Stimulated activated CD8-positive, alpha-beta memory T cell treated with anti-CD3 and anti-CD28 coated beads, Interleukin-12 subunit alpha, Interleukin-12 subunit beta, amount 100 ng/mL, for 1 hour (primary cell): ENCODE measurements around the gene INPP5K.
"Not testable (repeated sequence)": the region's sequence is repeated elsewhere in the genome, so short reads cannot be mapped to it uniquely, and the experiment has no call there.

Experiments
- DNase-seq: peaks from one replicate; pipeline ENCODE4 v3.0.0-alpha.2; 2020; ENCODE audit warnings: low read depth

Gene INPP5K

GRCh38 chr17:1516388-1517161 is at the start of gene INPP5K:
Gene INPP5K, minus strand, starts transcription at chr17:1516612. Its CDS starts 113 bp downstream, at chr17:1516499.
- peak; percentile 96 for DNase-seq

- no peak for DNase-seq
These were observed 49.5 kb upstream of the INPP5K start for GRCh38 chr17:1565877-1566276.

DNA sequence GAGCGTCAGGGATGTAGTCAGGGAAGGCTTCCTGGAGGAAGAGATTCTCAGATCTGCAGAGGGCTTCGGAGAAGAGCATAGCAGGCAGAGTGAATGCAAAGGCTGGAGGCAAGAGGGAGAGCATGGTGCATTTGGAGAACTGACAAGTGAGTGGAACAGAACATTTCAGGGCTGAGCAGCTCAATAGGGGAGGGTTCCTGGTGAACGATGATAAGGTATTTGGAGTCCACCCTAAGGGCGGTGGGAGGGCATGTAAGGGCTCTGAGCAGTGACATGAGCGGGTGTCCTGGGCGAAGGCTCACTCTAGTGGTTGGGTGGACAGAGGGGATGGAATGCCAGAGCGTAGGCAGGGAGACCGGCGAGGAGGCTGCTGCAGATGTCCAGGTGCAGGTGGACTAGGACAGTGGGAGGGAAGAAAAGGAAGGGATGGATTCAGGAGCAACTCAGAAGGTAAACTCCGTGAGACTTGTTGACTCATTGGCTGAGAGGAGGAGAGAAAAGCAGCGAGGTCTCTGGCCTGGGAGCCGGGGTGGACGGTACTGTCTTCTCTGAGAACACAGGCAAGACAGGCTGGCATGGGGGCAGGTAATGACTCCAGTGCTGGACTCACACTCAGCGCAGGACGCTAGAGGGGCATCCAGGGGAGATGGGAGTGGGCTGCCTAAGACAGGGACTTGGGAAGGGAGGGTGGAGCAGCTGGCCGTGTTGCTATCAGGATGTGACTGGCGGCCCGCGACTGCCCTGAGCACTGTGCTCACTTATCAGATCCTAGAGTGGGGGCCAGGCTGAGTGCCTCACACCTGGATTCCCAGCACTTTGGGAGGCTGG is 47.6 kb upstream of the INPP5K start:
- no peak for DNase-seq

DNA sequence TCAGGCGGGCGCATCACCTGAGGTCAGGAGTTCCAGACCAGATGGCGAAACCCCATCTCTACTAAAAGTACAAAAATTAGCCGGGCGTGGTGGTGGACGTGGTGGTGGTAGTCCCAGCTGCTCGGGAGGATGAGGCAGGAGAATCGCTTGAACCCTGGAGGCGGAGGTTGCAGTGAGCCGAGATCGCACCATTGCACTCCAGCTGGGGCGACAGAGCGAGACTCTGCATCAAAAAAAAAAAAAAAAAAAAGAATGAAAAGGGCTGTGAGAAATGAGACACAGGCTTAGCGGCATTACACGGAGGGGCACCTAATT is 47.0 kb upstream of the INPP5K start:
- DNase-seq, result not testable (repeated sequence)

GRCh38 chr17:1562176-1562643 is 45.8 kb upstream of the INPP5K start:
- no peak for DNase-seq

DNA sequence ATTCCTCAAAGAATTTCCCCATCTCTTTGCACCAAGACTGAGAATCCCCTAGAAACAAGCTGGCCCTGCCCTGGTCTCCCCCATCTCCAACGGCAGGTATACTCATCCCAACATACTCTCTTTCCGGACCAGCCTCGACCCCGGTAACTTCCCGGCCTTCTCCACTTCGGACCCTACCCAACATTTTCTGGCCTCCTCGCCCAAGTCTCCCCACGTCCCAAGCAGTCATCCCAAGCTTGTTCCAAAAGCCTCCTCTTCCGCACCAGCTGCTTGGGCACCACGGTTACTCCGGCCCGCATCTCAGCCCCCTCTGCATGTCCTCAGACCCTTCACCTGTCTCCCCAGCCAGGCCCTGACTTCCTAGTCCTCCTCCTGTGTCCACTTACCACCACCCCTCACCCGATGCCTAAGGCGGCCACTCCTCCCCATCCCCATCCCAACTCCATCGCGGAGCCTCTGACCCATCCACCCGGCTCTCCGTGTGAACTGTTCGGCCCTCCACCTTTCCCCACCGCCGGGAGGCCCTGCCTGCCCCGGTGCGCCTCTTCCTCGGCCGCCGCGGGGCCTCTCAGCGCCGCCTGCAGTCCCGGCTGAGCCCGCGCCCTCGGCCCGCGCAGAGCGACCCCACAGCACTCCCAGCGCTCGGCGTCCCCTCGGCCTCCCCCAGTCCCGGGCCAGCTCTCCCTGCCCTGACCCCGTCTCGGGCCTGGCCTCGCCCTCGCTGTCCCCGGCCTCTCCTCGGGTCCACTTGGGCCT is 45.2 kb upstream of the INPP5K start:
- DNase-seq, result no peak

DNA sequence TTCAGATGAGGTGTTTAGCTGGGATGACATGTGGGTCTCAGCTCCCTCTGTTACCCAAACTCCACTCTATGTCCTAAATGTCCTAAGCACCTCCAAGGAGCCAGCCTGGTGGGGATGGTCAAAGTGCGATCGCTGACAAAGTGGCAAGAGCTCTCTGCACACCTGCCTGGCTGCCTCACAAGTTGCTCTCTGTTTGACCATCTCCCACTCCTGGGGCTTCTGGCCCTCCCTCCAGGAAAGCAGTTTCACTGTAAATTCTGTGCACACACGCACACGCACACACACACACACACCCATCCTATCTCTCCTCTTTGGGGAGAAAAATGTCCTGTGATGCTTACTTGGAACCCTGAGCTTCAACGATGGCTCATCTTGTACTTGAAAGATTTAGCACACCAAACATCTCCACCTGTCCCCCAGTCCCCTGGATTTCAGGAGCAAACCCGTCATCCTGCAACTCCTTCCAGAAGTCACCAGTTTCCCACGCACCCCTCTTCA is 44.5 kb upstream of the INPP5K start:
- DNase-seq, result no peak

DNA sequence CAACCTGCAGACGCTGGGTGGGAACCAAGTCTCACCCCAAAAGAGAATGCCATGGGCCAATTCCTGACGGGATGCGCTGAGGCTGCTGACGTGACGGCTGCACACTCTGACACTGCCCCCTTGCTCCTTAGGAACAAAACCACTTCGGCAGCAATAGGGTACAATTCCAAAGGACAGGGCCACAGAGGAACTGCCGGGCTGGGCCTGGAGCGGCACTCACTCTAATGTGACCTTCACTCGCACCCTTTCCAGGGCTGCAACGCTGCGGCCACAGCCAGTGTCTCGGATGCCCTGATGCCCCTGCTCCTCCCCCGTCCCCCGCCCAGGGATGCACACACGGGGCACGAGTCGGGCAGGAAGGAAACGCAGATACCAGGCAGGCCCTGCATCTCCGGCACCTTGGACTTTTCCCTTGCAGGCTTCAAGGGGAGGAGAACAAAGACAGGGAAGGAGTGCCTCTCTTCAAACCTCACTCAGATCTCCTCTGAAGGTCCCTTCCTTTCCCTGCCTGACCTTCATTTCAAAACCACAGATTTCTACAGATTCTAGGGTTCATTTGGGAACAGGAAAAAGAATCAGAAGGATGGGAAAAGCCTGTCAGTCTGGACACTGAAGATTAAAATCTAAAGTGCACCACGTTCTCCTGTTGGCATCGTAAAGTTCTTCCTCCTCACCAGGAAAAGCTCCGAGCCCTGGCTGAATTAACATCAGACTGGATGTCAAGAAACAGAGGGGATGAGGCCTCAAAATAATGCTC is 43.9 kb upstream of the INPP5K start:
- DNase-seq, result no peak

GRCh38 chr17:1559047-1560043 is 42.9 kb upstream of the INPP5K start:
- no peak for DNase-seq

- DNase-seq, result no peak
These were observed 42.0 kb upstream of the INPP5K start for GRCh38 chr17:1558401-1558800.

- DNase-seq, result no peak
These were observed 41.1 kb upstream of the INPP5K start for GRCh38 chr17:1557355-1558095.

GRCh38 chr17:1555651-1556471 is 39.4 kb upstream of the INPP5K start:
- DNase-seq, result no peak

GRCh38 chr17:1554751-1555540 is 38.5 kb upstream of the INPP5K start:
- DNase-seq, result no peak

GRCh38 chr17:1553354-1554266 is 37.2 kb upstream of the INPP5K start:
- no peak for DNase-seq

DNA sequence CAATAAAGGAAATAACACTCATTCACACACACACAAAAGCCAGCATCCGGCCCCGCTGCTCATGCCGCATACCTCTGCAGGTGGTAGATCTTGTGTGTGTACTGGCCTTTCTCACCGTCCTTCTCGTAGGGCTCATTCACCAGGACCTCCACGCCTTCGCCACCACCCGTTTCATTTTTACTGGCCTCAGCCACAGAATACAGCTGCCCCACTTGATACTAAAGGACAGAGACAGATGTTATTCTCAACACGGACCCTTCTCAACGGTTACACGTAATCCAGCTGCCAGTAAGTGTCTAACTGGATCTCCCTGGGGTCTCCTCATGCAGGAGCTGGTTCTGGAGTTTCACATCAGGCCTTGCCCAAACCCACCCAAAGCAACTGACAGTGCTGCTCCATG is 36.5 kb upstream of the INPP5K start:
- DNase-seq, result no peak

DNA sequence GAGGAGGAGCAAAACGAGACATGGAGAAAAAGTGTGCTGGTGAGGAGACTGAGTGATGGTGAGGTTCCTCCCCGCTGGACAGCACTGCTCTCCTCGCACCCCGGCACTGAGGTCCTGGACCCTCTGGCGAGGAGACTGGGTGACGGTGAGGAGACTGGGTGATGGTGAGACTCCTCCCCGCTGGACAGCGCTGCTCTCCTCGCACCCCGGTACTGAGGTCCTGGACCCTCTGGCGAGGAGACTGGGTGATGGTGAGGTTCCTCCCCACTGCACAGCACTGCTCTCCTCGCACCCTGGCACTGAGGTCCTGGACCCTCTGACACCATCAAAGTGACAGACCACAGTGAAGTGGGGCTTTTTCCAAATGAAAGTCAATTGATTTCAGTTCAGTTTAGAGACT is 35.3 kb upstream of the INPP5K start:
- DNase-seq, result no peak

- no peak for DNase-seq
These were observed 31.6 kb upstream of the INPP5K start for GRCh38 chr17:1548032-1548431.
